GM19025 (cell line): ENCODE data around the gene GTSE1.

ENCODE experiments used
- ATAC-seq: cut with Tn5 transposase; IDR thresholded peaks from one replicate; pipeline ENCODE4 v1.9.1; 2021; ENCODE audit warnings: mild to moderate bottlenecking, low read depth, moderate library complexity; ENCODE audit not compliant: unreplicated experiment

The GTSE1 gene

DNA sequence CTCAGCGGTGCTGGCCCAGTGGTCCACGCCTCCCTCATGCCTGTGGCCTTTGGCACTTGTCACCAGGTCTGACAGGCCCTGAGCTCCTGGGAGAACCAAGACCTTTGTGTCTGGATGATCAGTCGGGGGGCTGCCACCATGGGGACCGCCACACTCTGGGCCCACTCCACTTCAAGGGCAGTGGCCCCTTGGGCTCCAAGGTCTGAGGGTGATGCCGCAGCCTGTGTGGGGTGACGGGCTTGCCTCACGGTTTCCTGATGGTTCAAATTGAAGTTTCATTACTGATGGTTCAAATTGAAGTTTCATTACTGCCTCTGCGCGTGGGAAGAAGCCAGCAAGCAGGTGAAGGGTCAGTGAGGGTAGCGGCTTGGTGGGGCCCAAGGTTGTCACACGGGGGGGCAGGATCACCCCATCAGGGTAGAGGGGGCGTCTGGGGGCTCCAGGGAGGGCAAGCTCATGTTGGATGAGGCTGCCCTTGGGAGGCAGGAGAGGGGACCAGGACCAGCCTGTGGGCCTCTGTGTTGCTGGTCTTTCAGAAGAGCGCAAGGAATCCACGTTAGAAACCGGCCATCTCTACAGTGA is 66.4 kb downstream of the GTSE1 start:
- ATAC-seq: no peak

DNA sequence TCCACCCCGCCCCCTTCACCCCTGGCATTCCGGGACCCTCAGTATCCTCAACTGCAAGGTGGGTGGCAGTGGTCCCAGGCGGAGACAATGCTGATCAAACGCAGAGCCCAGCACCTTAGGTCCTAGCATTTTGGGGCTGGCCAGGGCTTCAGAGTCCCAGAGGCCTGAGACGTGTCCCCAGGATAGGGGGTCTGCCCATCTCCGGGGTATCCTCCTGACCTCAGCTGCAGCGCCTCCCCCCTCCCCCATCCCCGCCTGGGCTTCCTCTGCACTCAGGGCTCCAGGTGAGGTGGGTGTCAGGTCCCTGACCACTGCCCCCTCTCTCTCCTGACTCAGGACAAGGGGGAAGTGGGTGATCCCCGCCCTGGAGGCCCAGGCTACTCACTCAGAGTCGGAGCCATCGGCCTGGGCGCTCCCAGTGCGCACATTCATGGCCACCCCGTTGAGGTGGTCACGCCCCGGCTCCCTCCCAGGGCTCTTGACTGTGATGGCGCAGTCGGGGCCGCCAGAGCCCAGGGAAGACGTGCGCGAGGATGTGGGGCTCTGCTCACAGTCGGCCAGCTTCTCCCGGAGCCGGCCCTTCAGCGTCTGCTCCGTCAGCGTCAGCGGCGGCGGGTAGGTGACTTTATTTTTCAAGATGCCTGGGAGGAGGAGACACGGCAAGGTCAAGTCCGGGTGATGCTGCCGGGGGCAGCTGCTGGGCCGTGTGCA is 67.1 kb downstream of the GTSE1 start:
- no peak for ATAC-seq

DNA sequence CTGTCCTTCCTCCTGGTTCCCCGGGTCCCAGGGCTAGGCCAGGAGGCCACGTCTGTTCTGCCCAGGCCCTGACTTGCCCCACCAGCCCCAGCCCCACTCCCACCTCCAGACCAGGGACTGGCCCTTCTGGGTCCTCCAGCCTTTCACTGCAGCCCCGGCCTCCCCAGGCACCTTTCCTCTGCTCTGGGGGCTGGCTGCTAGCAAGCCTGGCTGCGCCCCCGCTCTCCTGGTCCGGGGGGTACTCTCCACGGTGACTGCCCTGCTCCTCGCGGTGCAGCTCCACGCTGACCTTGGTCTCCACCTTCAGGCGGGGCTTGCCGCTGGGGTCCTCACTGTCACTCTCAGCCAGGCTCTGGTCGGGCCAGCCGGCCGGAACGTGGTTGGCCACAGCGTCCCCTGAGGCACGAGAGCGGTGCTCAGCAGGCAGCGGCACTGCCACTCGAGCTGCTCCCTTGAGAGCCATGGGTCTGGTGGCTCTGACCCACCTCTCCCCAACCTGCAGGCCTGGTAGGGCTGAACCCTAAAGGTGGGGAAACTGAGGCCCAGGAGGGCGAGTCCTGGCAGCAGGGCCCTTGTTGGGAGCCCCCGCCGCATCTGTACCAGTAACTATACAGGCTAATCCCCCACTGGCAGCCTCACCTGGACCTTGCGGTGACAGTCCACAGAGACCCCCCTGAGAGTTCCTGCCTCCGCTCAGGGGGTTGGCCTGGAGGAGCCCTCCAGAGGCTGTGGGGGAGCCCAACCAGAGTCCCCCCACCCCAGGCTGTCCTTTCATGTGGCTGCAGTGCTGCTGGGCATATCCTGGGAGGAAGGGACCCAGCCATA is 67.9 kb downstream of the GTSE1 start:
- ATAC-seq: no peak

- no peak for ATAC-seq
These were observed 68.5 kb downstream of the GTSE1 start for GRCh38 chr22:46365166-46365624.

- no peak for ATAC-seq
These were observed 69.7 kb downstream of the GTSE1 start for GRCh38 chr22:46366327-46366731.

DNA sequence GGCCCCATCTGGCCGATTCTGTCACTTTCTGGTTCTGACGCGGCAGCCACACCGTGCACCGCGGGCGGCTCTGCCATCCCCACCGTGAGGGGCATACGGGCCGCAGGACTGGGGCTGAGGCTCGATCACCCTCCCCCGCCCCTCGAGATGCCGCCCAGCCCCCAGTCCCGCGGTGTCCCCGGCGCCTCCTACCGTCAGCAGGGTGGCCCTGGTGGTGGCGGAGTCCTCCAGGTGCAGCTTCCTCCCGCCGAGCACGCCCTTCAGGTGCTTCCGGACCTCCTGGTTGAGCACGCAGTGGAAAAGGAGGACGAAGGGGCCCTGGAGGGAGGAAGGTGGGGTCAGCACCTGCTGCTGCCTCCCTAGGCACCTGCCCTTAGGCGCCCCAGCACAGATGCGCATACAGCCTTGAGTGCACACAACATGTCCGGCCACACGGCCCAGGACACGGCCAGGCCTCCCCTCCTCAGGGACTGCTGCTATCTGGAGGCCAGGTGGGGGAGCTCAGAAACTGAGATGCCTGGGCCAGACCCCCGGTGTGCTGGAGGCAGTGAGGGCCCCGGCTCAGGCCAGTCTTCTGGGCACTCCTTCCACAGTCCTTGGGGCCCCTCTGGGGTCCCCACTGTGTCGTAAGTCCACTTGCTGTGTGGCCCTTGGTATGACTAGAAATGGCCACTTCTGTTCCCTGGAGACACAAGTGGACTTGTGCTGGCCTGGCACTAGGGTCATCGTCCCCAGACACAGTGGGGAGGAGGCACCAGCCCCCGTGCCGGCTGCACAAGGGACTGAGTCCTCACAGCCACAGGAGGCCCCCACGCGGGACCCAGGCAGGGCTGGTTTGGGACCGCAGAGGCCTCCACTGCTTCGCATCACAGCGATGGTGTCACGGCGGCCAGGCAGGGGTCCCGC is 70.4 kb downstream of the GTSE1 start:
- no peak for ATAC-seq

DNA sequence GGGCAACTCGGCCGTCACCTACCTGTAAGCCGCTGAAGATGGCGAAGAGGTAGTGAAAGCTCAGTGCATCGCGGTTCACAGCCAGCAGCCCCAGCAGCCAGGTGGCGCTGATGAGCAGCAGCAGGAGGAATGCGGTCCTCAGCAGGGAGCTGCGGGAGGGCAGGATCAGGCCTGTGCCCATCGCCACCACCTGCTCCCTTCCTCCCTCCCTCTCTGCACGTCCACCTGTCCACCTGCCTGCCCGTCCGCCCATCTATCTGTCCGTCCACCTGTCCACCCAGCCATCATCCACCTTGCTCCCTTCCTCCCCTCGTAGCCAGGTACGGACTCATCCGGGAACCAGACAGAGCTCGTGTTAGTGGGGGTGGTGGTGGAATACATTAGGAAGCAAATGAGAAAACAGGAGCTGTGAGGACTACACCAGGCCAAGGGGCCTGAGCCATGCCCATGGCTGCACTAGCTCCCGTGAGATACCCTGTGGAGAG is 71.1 kb downstream of the GTSE1 start:
- ATAC-seq: no peak

GRCh38 chr22:46368422-46368821 is 71.8 kb downstream of the GTSE1 start:
- no peak for ATAC-seq

GRCh38 chr22:46368871-46369715 is 72.4 kb downstream of the GTSE1 start:
- no peak for ATAC-seq

DNA sequence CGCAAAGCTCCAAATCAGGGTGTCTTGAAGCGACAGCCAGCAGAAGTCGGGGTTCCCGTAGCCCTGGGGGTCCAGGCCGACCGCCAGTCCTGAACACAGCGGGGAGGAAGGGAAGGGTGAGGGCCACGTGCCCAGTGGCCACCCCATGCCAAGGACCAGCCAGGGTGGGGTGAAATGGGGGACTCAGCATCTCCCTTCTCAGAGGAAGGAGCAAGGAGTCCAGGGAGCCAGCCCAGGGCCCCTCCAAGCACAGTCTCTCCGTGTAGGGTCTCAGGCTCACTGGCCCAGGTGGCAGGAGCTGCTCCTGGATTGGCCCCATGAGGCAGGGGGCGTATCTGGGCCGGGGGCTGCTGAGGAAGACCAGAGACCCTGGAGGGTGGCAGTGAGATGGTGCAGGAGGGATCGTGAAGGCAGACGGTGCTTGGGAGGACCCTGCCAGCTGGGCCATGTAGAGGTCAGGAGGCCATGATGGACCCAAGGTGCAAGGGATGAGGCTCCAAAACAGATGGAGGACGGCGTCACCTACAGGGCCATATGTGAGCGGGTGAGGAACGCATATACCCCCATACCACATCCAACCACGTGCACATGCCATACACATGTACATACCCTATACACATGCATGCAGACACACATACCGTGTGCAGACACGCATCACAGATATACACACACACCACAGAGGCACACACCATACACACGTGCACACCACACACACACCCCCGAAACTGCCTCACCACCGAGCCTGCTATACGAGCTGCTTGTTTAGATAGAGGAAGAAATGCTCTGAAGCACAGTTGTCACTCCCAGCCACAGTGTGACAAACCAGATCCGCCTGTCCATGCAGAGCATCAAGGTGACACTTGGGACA is 73.3 kb downstream of the GTSE1 start:
- no peak for ATAC-seq

GRCh38 chr22:46370584-46371291 is 74.1 kb downstream of the GTSE1 start:
- no peak for ATAC-seq

DNA sequence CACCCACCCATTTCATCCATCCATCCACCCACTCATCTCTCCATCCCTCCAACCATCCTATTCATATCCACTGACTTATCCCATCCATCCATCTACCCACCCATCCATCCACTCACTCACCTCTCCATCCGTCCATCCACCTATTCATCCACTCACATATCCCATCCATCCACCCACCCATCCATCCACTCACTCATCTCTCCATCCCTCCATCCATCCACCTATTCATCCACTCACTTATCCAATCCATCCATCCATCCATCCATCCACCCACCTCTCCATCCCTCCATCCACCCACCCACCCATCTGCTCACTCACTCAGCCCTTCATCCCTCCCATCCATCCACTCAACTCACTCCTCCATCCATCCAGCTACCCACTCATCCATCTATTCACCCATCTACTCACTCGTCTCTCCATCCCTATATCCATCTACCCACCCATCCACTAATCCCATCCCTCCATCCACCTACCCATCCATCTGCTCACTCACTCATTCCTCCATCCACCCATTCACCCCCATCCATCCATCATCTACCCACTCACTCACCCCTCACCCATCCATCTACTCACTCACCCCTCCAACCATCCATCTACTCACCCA is 75.1 kb downstream of the GTSE1 start:
- ATAC-seq: no peak

DNA sequence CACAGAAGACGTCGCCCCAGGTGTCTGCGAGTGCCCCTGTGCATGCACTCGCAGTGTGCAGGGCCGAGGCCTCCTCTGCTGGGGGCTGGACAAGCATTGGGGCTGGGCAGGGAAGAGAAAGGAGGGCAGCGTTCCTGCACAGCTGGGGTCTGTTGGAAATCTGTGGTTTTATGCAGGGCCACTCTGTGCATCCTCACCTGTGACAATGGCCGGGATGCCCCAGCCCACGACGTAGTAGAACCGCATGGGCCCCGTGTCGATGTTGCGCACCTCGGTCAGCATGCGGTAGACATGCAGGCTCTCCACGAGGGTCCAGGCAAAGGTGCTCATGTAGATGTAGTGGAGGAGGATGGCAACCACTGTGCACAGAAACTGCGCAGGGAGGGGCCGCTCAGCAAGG is 76.0 kb downstream of the GTSE1 start:
- ATAC-seq: no peak

- ATAC-seq: no peak
These were observed 76.5 kb downstream of the GTSE1 start for GRCh38 chr22:46373159-46373558.

DNA sequence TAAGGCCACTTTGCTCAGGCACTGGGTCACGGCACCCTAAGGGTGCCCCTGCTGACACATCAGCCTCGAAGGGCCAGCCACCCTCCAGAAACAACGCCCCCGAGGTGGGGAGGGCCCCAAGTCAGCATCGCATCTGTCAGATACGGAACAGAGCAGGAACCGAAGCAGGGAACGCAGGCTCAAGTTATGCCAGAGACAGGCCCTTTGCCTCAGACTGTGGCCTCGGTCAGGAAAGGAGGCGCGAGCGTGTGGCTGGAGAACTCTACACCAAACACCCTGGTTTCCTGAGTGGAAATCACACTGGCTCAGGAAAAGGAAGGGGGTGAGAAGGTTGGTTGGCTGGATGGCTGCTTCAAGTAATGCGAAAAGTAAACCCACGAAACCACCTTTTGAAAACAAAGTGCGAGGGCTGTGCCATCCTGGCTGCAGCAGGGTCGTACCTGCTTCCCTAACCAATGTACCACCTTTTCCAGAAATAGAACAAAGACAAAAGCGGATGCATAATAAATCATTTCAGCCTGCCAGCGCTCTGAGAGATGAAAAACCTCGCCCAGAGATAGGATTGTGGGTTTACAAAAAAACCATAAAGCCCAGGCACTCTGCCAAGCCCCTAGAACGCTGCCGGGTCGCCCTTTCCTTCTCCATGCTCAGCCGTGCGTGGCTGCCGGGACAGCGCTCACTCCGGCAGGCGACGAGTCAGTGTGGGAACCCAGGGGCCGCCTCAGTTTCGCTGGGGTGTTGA is 77.4 kb downstream of the GTSE1 start:
- no peak for ATAC-seq

- ATAC-seq: no peak
These were observed 78.2 kb downstream of the GTSE1 start for GRCh38 chr22:46374663-46375474.
